ENCODE data around the gene TMEM94. TPM values are rescaled to one million over a fixed set of nuclear protein-coding genes. Genes with fewer than 3 reads are reported as not detected.

Gene TMEM94
- total and polyA plus RNA-seq, 2 of the 4 experiments (the other 2 are of a cell fraction): 8.4 to 64.7 TPM

GRCh38 chr17:75530837-75531720, 74.6 kb downstream of the TMEM94 start:
- no peaks in the 10 kb centered on the region for H3K36me3 ChIP-seq (ENCODE audit: control insufficient read depth, insufficient read depth, low read length)
- no peaks in the 10 kb centered on the region for H3K9me1 ChIP-seq (ENCODE audit: insufficient read depth, low read length)
- peaks cover 35% of the 10 kb centered on the region for H3K27me3 ChIP-seq (ENCODE audit: control insufficient read depth, insufficient read depth, low read length)
- no peak overlapping the region for H2BK5ac ChIP-seq (ENCODE audit: low read depth, low read length, poor library complexity, severe bottlenecking)
- H3K9me3 ChIP-seq (ENCODE audit: control insufficient read depth, insufficient read depth, low read length): no peaks in the 10 kb centered on the region
- ChIA-PET POLR2A (ENCODE audit: unreplicated experiment) (no interaction called here), CTCF (no interaction called here)
- WGBS, 2 experiments (ENCODE audit: extremely low coverage in 2 of 2, insufficient read length in 1 of 2): 71% methylated on average over 7 of the region's 19 CpGs; no CpG with 5 or more reads in 1 of the 2 experiments
- no peak overlapping the region for H4K91ac ChIP-seq (ENCODE audit: insufficient read depth, low read depth, low read length)
- no peak overlapping the region for H3K56ac ChIP-seq (ENCODE audit: extremely low read depth, insufficient read depth, low read length)
- no peak overlapping the region for H3K4ac ChIP-seq (ENCODE audit: low read depth, low read length)
- DNase-seq: no peak
- TF ChIP-seq RCOR1 (IDR thresholded peaks at IDR 0.05; ENCODE audit: insufficient replicate concordance, low read length) (no peak), MXI1 (IDR thresholded peaks at IDR 0.05; ENCODE audit: borderline replicate concordance, low read depth, low read length) (no peak), POLR2A (IDR thresholded peaks at IDR 0.05; ENCODE audit: low read depth, low read length) (no peak), CEBPB (IDR thresholded peaks at IDR 0.05; ENCODE audit: low read depth, low read length) (no peak), SMC3 (IDR thresholded peaks at IDR 0.05; ENCODE audit: low read depth, low read length) (no peak), CTCF (conservative IDR thresholded peaks at IDR 0.05; ENCODE audit: low read depth, low read length) (no peak), MAZ (IDR thresholded peaks at IDR 0.05; ENCODE audit: borderline replicate concordance, low read depth, low read length) (no peak), BHLHE40 (IDR thresholded peaks at IDR 0.05; ENCODE audit: low read depth, low read length) (no peak), RAD21 (IDR thresholded peaks at IDR 0.05; ENCODE audit: low read length) (no peak), FOS (IDR thresholded peaks at IDR 0.05; ENCODE audit: low read depth, low read length) (no peak)
- no peaks in the 10 kb centered on the region for H3K79me1 ChIP-seq (ENCODE audit: low read depth in 1 of 2, low read length in 2 of 2)
- H2AFZ ChIP-seq (replicated peaks; ENCODE audit: low read length, poor library complexity): no peak overlapping the region
- no peak overlapping the region for H2BK120ac ChIP-seq (ENCODE audit: low read depth, low read length)
- H3K4me3 ChIP-seq (ENCODE audit: insufficient read depth, low read depth, low read length): no peak overlapping the region
- BruUV-seq (replicated peaks): no TSS peak
- dilution Hi-C loops (cut with HindIII; ENCODE audit: low sequenced_read_pairs, unreplicated experiment) (no loop called here), intact Hi-C loops (cut with micrococcal nuclease) (no loop called here), in situ Hi-C loops (cut with MboI; ENCODE audit: low sequenced_read_pairs) (no loop called here)
- H3K23ac ChIP-seq (ENCODE audit: low read depth, low read length): no peak overlapping the region
- H3K4me1 ChIP-seq (ENCODE audit: control insufficient read depth, insufficient read depth, low read length): no peaks in the 10 kb centered on the region
- H2BK20ac ChIP-seq (ENCODE audit: low read depth, low read length): no peak overlapping the region
- 0 out of 2 replicates have a peak, but pooled peaks cover 3% of the 10 kb centered on the region for H4K20me1 ChIP-seq (ENCODE audit: insufficient read depth, low read length)
- no peak overlapping the region for H2AK5ac ChIP-seq (ENCODE audit: low read depth, low read length)
- no peak for ATAC-seq (ENCODE audit: low read depth)
- H2BK15ac ChIP-seq (ENCODE audit: low read depth, low read length): no peak overlapping the region
- no peak overlapping the region for H4K8ac ChIP-seq (ENCODE audit: low read depth in 2 of 2, low read length in 2 of 2)
- H2AK9ac ChIP-seq (replicated peaks; ENCODE audit: low read depth, low read length, poor library complexity): no peak overlapping the region
- no peak overlapping the region for H3K9ac ChIP-seq (ENCODE audit: low read depth, low read length)
- no peak overlapping the region for H3K14ac ChIP-seq (replicated peaks; ENCODE audit: low read depth, low read length)
- H3K27ac ChIP-seq (ENCODE audit: insufficient read depth, low read length): no peak overlapping the region
- H3K4me2 ChIP-seq (ENCODE audit: low read depth, low read length): no peak overlapping the region
- H3K18ac ChIP-seq (ENCODE audit: low read depth, low read length): no peak overlapping the region
- no peak overlapping the region for H4K5ac ChIP-seq (ENCODE audit: low read depth, low read length)

All from IMR-90 (cell line).